ENCODE results near the gene RBPJL. TPM values are rescaled to one million over a fixed set of nuclear protein-coding genes. Genes with fewer than 3 reads are reported as not detected.

The RBPJL gene
- not detected in 2 replicates for total RNA-seq (2021)
- Bru-seq, nascent RNA = not detected
- not detected for BruChase-seq, experiment 1, labeled RNA remaining after a 2-hour chase
- BruChase-seq, experiment 2, labeled RNA remaining after a 6-hour chase = not detected
- long read RNA-seq = 0 reads

- ChIA-PET POLR2A (ENCODE audit: low non-redundant PET) (no interaction called here), CTCF (interaction anchor here (1.4 kb wide), 1 partner anchor 263 kb away, joined by 3 read pairs; no protein-coding TSS in a partner anchor)
- Histone ChIP-seq H3K4me3 (ENCODE audit: low read depth, low read length, poor library complexity, severe bottlenecking) (no peak within 1 kb of the TSS), H3K36me3 (ENCODE audit: insufficient read depth, low read length, poor library complexity, severe bottlenecking) (no peaks in the 10 kb centered on the region), H3K27me3 (replicated peaks; ENCODE audit: insufficient read depth, low read depth, low read length, poor library complexity) (no peaks in the 10 kb centered on the region), H3K9me3 (ENCODE audit: low read depth, low read length, poor library complexity, severe bottlenecking) (no peaks in the 10 kb centered on the region), H3K27ac (ENCODE audit: low read depth, low read length, poor library complexity, severe bottlenecking) (no peak within 1 kb of the TSS), H3K4me1 (ENCODE audit: insufficient read depth, low read length, poor library complexity, severe bottlenecking) (peaks cover 22% of the 10 kb centered on the region)
- DNase-seq (ENCODE audit: low spot score) = no peak
- intact Hi-C loops (cut with micrococcal nuclease; ENCODE audit: unreplicated experiment) = no loop called here
- BruUV-seq (replicated peaks) = no TSS peak
- TF ChIP-seq EZH2 (IDR thresholded peaks at IDR 0.05; ENCODE audit: borderline replicate concordance, low read depth, low read length, poor library complexity, severe bottlenecking) (no peak), CTCF (conservative IDR thresholded peaks at IDR 0.05; ENCODE audit: low read depth, low read length) (peak; percentile 79)
Observed at GRCh38 chr20:45306431-45306982, at the start of gene RBPJL. Gene RBPJL, plus strand, starts transcription at chr20:45306840. Its CDS starts 83 bp downstream, at chr20:45306923.

GRCh38 chr20:45257161-45257560, 49.5 kb upstream of the RBPJL start:
- TF ChIP-seq CTCF (conservative IDR thresholded peaks at IDR 0.05; ENCODE audit: low read depth, low read length) = no peak
- TF ChIP-seq EZH2 (IDR thresholded peaks at IDR 0.05; ENCODE audit: borderline replicate concordance, low read depth, low read length, poor library complexity, severe bottlenecking) = no peak
- no peak overlapping the region for H3K4me3 ChIP-seq (ENCODE audit: low read depth, low read length, poor library complexity, severe bottlenecking)
- H3K36me3 ChIP-seq (ENCODE audit: insufficient read depth, low read length, poor library complexity, severe bottlenecking) = no peaks in the 10 kb centered on the region
- DNase-seq (ENCODE audit: low spot score) = no peak
- H3K4me1 ChIP-seq (ENCODE audit: insufficient read depth, low read length, poor library complexity, severe bottlenecking) = no peaks in the 10 kb centered on the region
- H3K9me3 ChIP-seq (ENCODE audit: low read depth, low read length, poor library complexity, severe bottlenecking) = no peaks in the 10 kb centered on the region
- peaks cover 30% of the 10 kb centered on the region for H3K27me3 ChIP-seq (replicated peaks; ENCODE audit: insufficient read depth, low read depth, low read length, poor library complexity)
- BruUV-seq (replicated peaks) = no TSS peak
- POLR2A ChIA-PET (ENCODE audit: low non-redundant PET) = no interaction called here
- no peak overlapping the region for H3K27ac ChIP-seq (ENCODE audit: low read depth, low read length, poor library complexity, severe bottlenecking)
- CTCF ChIA-PET = no interaction called here
- intact Hi-C loops (cut with micrococcal nuclease; ENCODE audit: unreplicated experiment) = no loop called here

GRCh38 chr20:45257711-45258110, 48.9 kb upstream of the RBPJL start:
- Histone ChIP-seq H3K27me3 (replicated peaks; ENCODE audit: insufficient read depth, low read depth, low read length, poor library complexity) (peaks cover 32% of the 10 kb centered on the region), H3K9me3 (ENCODE audit: low read depth, low read length, poor library complexity, severe bottlenecking) (no peaks in the 10 kb centered on the region), H3K27ac (ENCODE audit: low read depth, low read length, poor library complexity, severe bottlenecking) (no peak overlapping the region), H3K4me3 (ENCODE audit: low read depth, low read length, poor library complexity, severe bottlenecking) (no peak overlapping the region), H3K36me3 (ENCODE audit: insufficient read depth, low read length, poor library complexity, severe bottlenecking) (no peaks in the 10 kb centered on the region), H3K4me1 (ENCODE audit: insufficient read depth, low read length, poor library complexity, severe bottlenecking) (no peaks in the 10 kb centered on the region)
- no peak for TF ChIP-seq CTCF (conservative IDR thresholded peaks at IDR 0.05; ENCODE audit: low read depth, low read length)
- no peak for TF ChIP-seq EZH2 (IDR thresholded peaks at IDR 0.05; ENCODE audit: borderline replicate concordance, low read depth, low read length, poor library complexity, severe bottlenecking)
- intact Hi-C loops (cut with micrococcal nuclease; ENCODE audit: unreplicated experiment) = no loop called here
- ChIA-PET POLR2A (ENCODE audit: low non-redundant PET) (no interaction called here), CTCF (interaction anchor here (0.9 kb wide), 1 partner anchor 214 kb away, joined by 3 read pairs; no protein-coding TSS in a partner anchor)
- BruUV-seq (replicated peaks) = no TSS peak
- DNase-seq (ENCODE audit: low spot score) = no peak

Measured in A673 (cell line).